ENCODE measurements around the gene RDH13.

Gene RDH13

DNA sequence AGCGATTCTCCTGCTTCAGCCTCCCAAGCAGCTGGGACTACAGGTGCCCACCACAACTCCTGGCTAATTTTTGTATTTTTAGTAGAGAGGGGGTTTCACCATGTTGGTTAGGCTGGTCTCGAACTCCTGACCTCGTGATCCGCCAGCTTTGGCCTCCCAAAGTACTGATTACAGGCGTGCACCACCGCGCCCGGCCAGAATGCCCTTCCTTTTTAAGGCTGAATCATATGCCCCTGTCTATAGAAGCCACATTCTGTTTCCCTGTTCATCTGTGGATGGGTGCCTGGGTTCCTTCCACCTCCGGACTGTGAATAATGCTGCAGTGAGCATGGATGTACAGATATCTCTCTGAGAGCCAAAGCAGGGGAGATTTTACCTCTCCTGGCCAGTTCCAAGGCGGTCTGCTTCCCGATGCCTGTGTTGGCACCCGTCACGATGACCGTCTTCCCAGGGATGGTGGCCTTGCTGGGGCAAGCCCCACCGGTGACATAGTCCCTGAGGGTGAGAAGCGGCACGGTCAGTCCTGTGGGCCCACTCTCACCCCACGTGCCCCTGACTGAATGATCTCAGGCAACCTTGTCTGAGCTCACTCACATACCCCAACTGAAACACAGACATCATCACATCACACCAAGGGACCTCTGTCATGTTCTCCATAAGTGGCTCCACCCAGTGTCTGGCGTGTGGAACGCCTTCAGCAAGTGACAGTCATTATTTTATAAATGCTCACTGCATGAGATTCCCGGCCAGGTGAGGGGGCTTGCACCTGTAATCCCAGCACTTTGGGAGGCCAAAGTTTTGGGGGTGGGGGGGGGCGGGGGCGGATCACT lies 4.0 kb downstream of the RDH13 start:
- Histone ChIP-seq H3K36me3 (ENCODE audit: insufficient read depth, low read length) (no peaks in the 10 kb centered on the region), H3K9ac (ENCODE audit: low read depth, low read length, poor library complexity, severe bottlenecking) (no peak overlapping the region), H3K9me3 (ENCODE audit: insufficient read depth, low read depth, low read length) (no peaks in the 10 kb centered on the region)

DNA sequence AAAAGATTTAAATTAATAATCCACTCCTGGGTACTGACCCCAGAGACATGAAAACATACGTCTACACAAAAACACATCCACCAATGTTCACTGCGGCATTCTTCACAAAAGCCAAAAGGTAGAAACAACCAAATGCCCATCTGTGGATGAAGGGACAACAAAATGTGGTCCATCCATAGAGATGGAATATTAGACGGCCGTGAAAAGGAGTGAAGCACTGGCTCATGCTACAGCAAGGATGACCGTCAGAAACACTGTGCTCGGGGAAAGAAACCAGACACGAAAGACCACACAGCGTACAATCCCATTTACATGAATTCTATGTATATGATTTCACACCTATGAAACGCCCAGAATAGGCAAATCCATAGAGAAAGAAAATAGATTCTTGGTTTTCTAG lies 6.1 kb downstream of the RDH13 start:
- Histone ChIP-seq H4K20me1 (ENCODE audit: insufficient read depth, low read length, poor library complexity, severe bottlenecking) (no peaks in the 10 kb centered on the region), H3K4me2 (ENCODE audit: low read depth, low read length, poor library complexity, severe bottlenecking) (no peak overlapping the region), H2AFZ (ENCODE audit: low read length) (no peak overlapping the region), H3K4me1 (ENCODE audit: insufficient read depth, low read length, poor library complexity, severe bottlenecking) (no peaks in the 10 kb centered on the region), H3K9me3 (ENCODE audit: insufficient read depth, low read depth, low read length) (no peaks in the 10 kb centered on the region), H3F3A (ENCODE audit: low read depth) (no peaks in the 10 kb centered on the region), H3K9me2 (replicated peaks; ENCODE audit: low read depth, low read length) (no peaks in the 10 kb centered on the region), H3K9ac (ENCODE audit: low read depth, low read length, poor library complexity, severe bottlenecking) (no peak overlapping the region), H3K4me3 (ENCODE audit: low read length, poor library complexity, severe bottlenecking) (no peak overlapping the region), H3K36me3 (ENCODE audit: insufficient read depth, low read length) (no peaks in the 10 kb centered on the region), H3K79me2 (ENCODE audit: insufficient read depth, low read length) (no peaks in the 10 kb centered on the region), H3K27me3 (ENCODE audit: insufficient read depth, low read length, poor library complexity, severe bottlenecking) (no peaks in the 10 kb centered on the region)
- TF ChIP-seq EZH2phosphoT487 (IDR thresholded peaks at IDR 0.05; ENCODE audit: borderline replicate concordance): no peak
- TF ChIP-seq, protein P1, sequence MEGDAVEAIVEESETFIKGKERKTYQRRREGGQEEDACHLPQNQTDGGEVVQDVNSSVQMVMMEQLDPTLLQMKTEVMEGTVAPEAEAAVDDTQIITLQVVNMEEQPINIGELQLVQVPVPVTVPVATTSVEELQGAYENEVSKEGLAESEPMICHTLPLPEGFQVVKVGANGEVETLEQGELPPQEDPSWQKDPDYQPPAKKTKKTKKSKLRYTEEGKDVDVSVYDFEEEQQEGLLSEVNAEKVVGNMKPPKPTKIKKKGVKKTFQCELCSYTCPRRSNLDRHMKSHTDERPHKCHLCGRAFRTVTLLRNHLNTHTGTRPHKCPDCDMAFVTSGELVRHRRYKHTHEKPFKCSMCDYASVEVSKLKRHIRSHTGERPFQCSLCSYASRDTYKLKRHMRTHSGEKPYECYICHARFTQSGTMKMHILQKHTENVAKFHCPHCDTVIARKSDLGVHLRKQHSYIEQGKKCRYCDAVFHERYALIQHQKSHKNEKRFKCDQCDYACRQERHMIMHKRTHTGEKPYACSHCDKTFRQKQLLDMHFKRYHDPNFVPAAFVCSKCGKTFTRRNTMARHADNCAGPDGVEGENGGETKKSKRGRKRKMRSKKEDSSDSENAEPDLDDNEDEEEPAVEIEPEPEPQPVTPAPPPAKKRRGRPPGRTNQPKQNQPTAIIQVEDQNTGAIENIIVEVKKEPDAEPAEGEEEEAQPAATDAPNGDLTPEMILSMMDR (conservative IDR thresholded peaks at IDR 0.05; ENCODE audit: low read length): no peak

More for the DNA sequence above, 4.0 kb downstream of the RDH13 start:
- no peak overlapping the region for H3K4me3 ChIP-seq (ENCODE audit: low read length, poor library complexity, severe bottlenecking)
- no peak overlapping the region for H3K4me2 ChIP-seq (ENCODE audit: low read depth, low read length, poor library complexity, severe bottlenecking)
- TF ChIP-seq, protein P1 (conservative IDR thresholded peaks at IDR 0.05; ENCODE audit: low read length): peak; percentile 44
- TF ChIP-seq EZH2phosphoT487 (IDR thresholded peaks at IDR 0.05; ENCODE audit: borderline replicate concordance): no peak
- no peak overlapping the region for H2AFZ ChIP-seq (ENCODE audit: low read length)
- no peaks in the 10 kb centered on the region for H4K20me1 ChIP-seq (ENCODE audit: insufficient read depth, low read length, poor library complexity, severe bottlenecking)
- no peaks in the 10 kb centered on the region for H3K79me2 ChIP-seq (ENCODE audit: insufficient read depth, low read length)
- H3K4me1 ChIP-seq (ENCODE audit: insufficient read depth, low read length, poor library complexity, severe bottlenecking): no peaks in the 10 kb centered on the region
- no peaks in the 10 kb centered on the region for H3K9me2 ChIP-seq (replicated peaks; ENCODE audit: low read depth, low read length)
- H3K27me3 ChIP-seq (ENCODE audit: insufficient read depth, low read length, poor library complexity, severe bottlenecking): no peaks in the 10 kb centered on the region
- no peaks in the 10 kb centered on the region for H3F3A ChIP-seq (ENCODE audit: low read depth)

DNA sequence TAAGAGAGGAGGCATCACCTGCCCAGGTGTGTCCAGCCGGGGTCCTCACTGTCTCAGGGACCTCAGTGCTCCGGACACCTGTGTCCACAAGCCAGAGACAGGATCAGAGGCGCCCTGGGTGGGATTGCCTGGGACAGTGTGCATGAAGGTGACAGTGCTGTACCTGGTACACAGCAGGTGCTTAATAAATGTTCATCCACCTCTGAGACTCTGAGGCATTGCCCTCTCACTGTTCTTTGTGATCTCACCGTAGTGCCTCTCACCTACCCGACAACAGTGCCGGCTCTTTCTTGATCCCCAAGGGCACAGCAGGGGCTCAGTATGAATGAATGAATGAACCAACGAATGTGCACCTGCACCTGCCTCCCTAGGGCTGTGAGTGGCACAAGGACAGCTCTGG lies 9.2 kb downstream of the RDH13 start:
- no peaks in the 10 kb centered on the region for H3K27me3 ChIP-seq (ENCODE audit: insufficient read depth, low read length, poor library complexity, severe bottlenecking)
- H3K4me3 ChIP-seq (ENCODE audit: low read length, poor library complexity, severe bottlenecking): no peak overlapping the region
- H4K20me1 ChIP-seq (ENCODE audit: insufficient read depth, low read length, poor library complexity, severe bottlenecking): no peaks in the 10 kb centered on the region
- H3F3A ChIP-seq (ENCODE audit: low read depth): no peaks in the 10 kb centered on the region
- H3K4me1 ChIP-seq (ENCODE audit: insufficient read depth, low read length, poor library complexity, severe bottlenecking): no peaks in the 10 kb centered on the region
- H3K79me2 ChIP-seq (ENCODE audit: insufficient read depth, low read length): no peaks in the 10 kb centered on the region
- no peak overlapping the region for H3K4me2 ChIP-seq (ENCODE audit: low read depth, low read length, poor library complexity, severe bottlenecking)
- TF ChIP-seq, protein P1 (conservative IDR thresholded peaks at IDR 0.05; ENCODE audit: low read length): no peak
- no peaks in the 10 kb centered on the region for H3K36me3 ChIP-seq (ENCODE audit: insufficient read depth, low read length)
- H2AFZ ChIP-seq (ENCODE audit: low read length): no peak overlapping the region
- H3K9me2 ChIP-seq (replicated peaks; ENCODE audit: low read depth, low read length): no peaks in the 10 kb centered on the region
- H3K9ac ChIP-seq (ENCODE audit: low read depth, low read length, poor library complexity, severe bottlenecking): no peak overlapping the region
- no peaks in the 10 kb centered on the region for H3K9me3 ChIP-seq (ENCODE audit: insufficient read depth, low read depth, low read length)
